ENCODE data around the gene SPAG17. TPM values are rescaled to one million over a fixed set of nuclear protein-coding genes. Genes with fewer than 3 reads are reported as not detected.

Gene SPAG17
- total RNA-seq, 1 donor from 2014 or later, result not detected

- H3K4me3 ChIP-seq, result no peak overlapping the region
- H3K36me3 ChIP-seq, result no peaks in the 10 kb centered on the region
- no peaks in the 10 kb centered on the region for H3K9me3 ChIP-seq (replicated peaks)
- intact Hi-C loops (cut with micrococcal nuclease), result no loop called here
- TF ChIP-seq CTCF (IDR thresholded peaks at IDR 0.05; ENCODE audit: borderline replicate concordance), result no peak
- DNase-seq, result no peak
- no peaks in the 10 kb centered on the region for H3K27me3 ChIP-seq (ENCODE audit: low read depth)
- no peak overlapping the region for H3K27ac ChIP-seq (replicated peaks)
- no peaks in the 10 kb centered on the region for H3K4me1 ChIP-seq
Observed at GRCh38 chr1:118123116-118123839, 61.8 kb downstream of the SPAG17 start.

DNA sequence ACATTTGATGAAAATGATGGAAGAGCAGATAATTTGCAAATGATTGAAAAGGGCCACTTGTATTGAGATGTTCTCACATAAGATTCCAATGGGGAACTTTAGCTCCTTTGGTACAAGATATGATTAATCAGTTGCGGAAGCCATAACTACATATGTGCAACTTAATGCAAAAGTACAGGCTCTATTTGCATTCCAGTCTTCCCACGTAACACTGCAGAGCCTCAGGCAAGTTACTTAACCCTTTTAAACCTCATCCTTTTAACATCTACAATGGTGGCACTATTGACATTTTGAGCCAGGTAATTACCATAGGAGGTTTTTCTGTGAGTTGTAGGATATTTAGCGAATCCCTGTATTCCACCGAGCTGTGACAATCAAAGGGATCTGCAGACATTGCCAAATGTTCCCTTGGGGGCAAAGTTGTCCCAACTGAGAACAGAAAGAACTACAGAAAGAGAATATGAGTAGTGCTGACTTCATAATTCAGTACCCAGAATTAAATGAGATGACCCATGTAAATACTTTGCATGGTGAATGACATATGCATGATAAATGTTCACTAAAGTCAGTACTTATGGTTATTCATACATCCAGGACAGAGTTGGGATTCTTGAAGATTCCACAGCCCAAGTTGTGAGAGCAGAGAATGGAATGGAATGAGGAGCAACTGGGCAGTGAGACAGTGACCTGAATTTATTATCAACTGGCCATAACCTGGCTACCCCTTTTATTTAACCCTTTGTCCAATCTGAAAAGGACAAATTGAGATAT is 62.6 kb downstream of the SPAG17 start:
- Histone ChIP-seq H3K27me3 (ENCODE audit: low read depth) (no peaks in the 10 kb centered on the region), H3K36me3 (no peaks in the 10 kb centered on the region), H3K27ac (replicated peaks) (no peak overlapping the region), H3K4me3 (no peak overlapping the region), H3K4me1 (no peaks in the 10 kb centered on the region), H3K9me3 (replicated peaks) (no peaks in the 10 kb centered on the region)
- DNase-seq, result no peak
- no peak for TF ChIP-seq CTCF (IDR thresholded peaks at IDR 0.05; ENCODE audit: borderline replicate concordance)
- intact Hi-C loops (cut with micrococcal nuclease), result no loop called here

- H3K9me3 ChIP-seq (replicated peaks), result no peaks in the 10 kb centered on the region
- TF ChIP-seq CTCF (IDR thresholded peaks at IDR 0.05; ENCODE audit: borderline replicate concordance), result no peak
- H3K4me1 ChIP-seq, result no peaks in the 10 kb centered on the region
- no peaks in the 10 kb centered on the region for H3K36me3 ChIP-seq
- intact Hi-C loops (cut with micrococcal nuclease), result no loop called here
- H3K27ac ChIP-seq (replicated peaks), result no peak overlapping the region
- peaks cover 4% of the 10 kb centered on the region for H3K27me3 ChIP-seq (ENCODE audit: low read depth)
- H3K4me3 ChIP-seq, result no peak overlapping the region
- DNase-seq, result no peak
Observed at GRCh38 chr1:118118873-118119463, 66.1 kb downstream of the SPAG17 start.

DNA sequence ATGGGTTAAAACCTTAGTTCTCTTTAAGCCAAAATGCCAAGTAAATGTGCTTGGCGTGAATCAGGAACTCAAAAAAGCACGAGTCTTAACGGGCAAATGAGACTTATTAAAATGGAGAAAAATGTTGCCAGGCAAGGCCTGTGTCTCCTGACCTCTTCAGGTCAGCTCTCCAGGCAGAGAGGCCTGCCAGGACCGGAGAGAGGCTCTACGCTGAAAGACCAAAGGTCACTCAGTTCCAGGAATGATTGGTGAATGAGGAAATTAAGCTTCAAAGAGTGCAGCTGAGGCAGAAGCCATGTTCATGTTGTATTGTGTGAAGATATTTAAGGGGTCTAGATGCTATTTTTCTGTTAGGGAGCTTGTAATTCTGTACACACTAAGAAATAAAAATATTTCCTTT is 66.6 kb downstream of the SPAG17 start:
- Histone ChIP-seq H3K27me3 (ENCODE audit: low read depth) (peaks cover 4% of the 10 kb centered on the region), H3K4me3 (no peak overlapping the region), H3K4me1 (no peaks in the 10 kb centered on the region), H3K9me3 (replicated peaks) (no peaks in the 10 kb centered on the region), H3K27ac (replicated peaks) (no peak overlapping the region), H3K36me3 (no peaks in the 10 kb centered on the region)
- DNase-seq, result no peak
- intact Hi-C loops (cut with micrococcal nuclease), result no loop called here
- no peak for TF ChIP-seq CTCF (IDR thresholded peaks at IDR 0.05; ENCODE audit: borderline replicate concordance)

GRCh38 chr1:118117521-118117920 is 67.5 kb downstream of the SPAG17 start:
- Histone ChIP-seq H3K4me1 (no peaks in the 10 kb centered on the region), H3K9me3 (replicated peaks) (no peaks in the 10 kb centered on the region), H3K27ac (replicated peaks) (no peak overlapping the region), H3K27me3 (ENCODE audit: low read depth) (peaks cover 4% of the 10 kb centered on the region), H3K36me3 (no peaks in the 10 kb centered on the region), H3K4me3 (no peak overlapping the region)
- intact Hi-C loops (cut with micrococcal nuclease), result no loop called here
- no peak for TF ChIP-seq CTCF (IDR thresholded peaks at IDR 0.05; ENCODE audit: borderline replicate concordance)
- DNase-seq, result no peak
